Motor neuron (in vitro differentiated cells): Measurements from ENCODE around the gene ZNF726. TPM values are rescaled to one million over a fixed set of nuclear protein-coding genes. Genes with fewer than 3 reads are reported as not detected.
"Not testable (repeated sequence)": the region's sequence is repeated elsewhere in the genome, so short reads cannot be mapped to it uniquely, and the experiment has no call there.

Experiments used
- ATAC-seq, 8 experiments: fragments of 200-7000 bp; cut with Tn5 transposase; replicated peaks in 6 of 8; 2 replicates each; pipeline ENCODE4 v1.8.0; 2021; ENCODE audit warnings: mild to moderate bottlenecking in 8 of 8, moderate library complexity in 8 of 8
- H3K27ac ChIP-seq, 2 donors: fragments of 250-450 bp; sonication (Bioruptor Pico); 2 replicates each; pipeline ENCODE4 v1.9.0; 2021; ENCODE audit warnings: antibody characterized with exemption in 2 of 2, mild to moderate bottlenecking in 2 of 2, moderate library complexity in 1 of 2
- H3K4me1 ChIP-seq, 2 donors: fragments of 250-450 bp; sonication (Bioruptor Pico); replicated peaks in 1 of 2; 2 replicates each; pipeline ENCODE4 v1.6.1; 2021; ENCODE audit warnings: antibody characterized with exemption in 2 of 2, mild to moderate bottlenecking in 2 of 2, moderate library complexity in 1 of 2
- H3K4me3 ChIP-seq, 5 donors: fragments of 250-450 bp; sonication (Bioruptor Pico); 2 replicates each; pipeline ENCODE4 v1.9.0; 2021; ENCODE audit warnings: antibody characterized with exemption in 5 of 5, mild to moderate bottlenecking in 5 of 5, moderate library complexity in 4 of 5
- WGBS, 10 experiments: fragments of 450-650 bp; shearing (Covaris generic); methylation state at CpG; one replicate each; pipeline ENCODE4 v1.0.0; 2022; 5-methylcytosine and 5-hydroxymethylcytosine counted together
- in situ Hi-C, 9 experiments: fragments of 400-800 bp; cut with MboI; loops; one replicate each; pipeline ENCODE4 v1.15.0; 2021; ENCODE audit warnings: low sequenced_read_pairs in 9 of 9, low pct_unique_long_range_greater_than_20kb in 2 of 9; ENCODE audit not compliant: unreplicated experiment in 9 of 9
- total RNA-seq, 8 experiments: library from RNA; unstranded; fragments of 300-600 nt; gene quantifications; 2 replicates each; pipeline versions ENCODE4 v1.2.3 to v1.2.4, GENCODE V29; 2022

Gene ZNF726
- total RNA-seq, 8 experiments from 2014 or later = 0.71 to 9.0 (median 3.1) TPM

GRCh38 chr19:23957660-23958281, 43.1 kb downstream of the ZNF726 start:
- Histone ChIP-seq H3K4me3 (no peak overlapping the region), H3K27ac (no peak overlapping the region), H3K4me1 (no peaks in the 10 kb centered on the region)
- peak in 4 of 8 experiments; percentile 32 to 87 (median 64) for ATAC-seq
- WGBS, 10 experiments = 0 to 81% (median 66%) methylated on average over 1 to 12 of the region's 15 CpGs; no CpG with 5 or more reads in 1 of the 10 experiments
- in situ Hi-C loops = no loop called here

GRCh38 chr19:23963396-23963795, 48.7 kb downstream of the ZNF726 start:
- WGBS, 10 experiments = no CpG with 5 or more reads among the region's 20 CpGs

GRCh38 chr19:23963881-23964280, 49.2 kb downstream of the ZNF726 start:
- H3K4me1 ChIP-seq, in situ Hi-C loops, ATAC-seq, H3K27ac ChIP-seq, H3K4me3 ChIP-seq: not testable (repeated sequence)
- no CpG with 5 or more reads among the region's 25 CpGs for WGBS, 10 experiments

More at GRCh38 chr19:23963396-23963795, 48.7 kb downstream of the ZNF726 start:
- H3K4me3 ChIP-seq, H3K27ac ChIP-seq, ATAC-seq, in situ Hi-C loops, H3K4me1 ChIP-seq: not testable (repeated sequence)

- H3K4me1 ChIP-seq, H3K27ac ChIP-seq, in situ Hi-C loops, ATAC-seq, H3K4me3 ChIP-seq: not testable (repeated sequence)
- WGBS, 10 experiments = no CpG with 5 or more reads among the region's 26 CpGs
These were observed 49.6 kb downstream of the ZNF726 start for GRCh38 chr19:23964334-23964733.

GRCh38 chr19:23969630-23970029, 54.9 kb downstream of the ZNF726 start:
- ATAC-seq = peak in 3 of 8 experiments; percentile 63 to 72 (median 68)
- in situ Hi-C loops = loop anchor here in 3 of 9 experiments (5.0 kb wide), 1 partner anchor 97 kb away; no protein-coding TSS in a partner anchor
- WGBS, 10 experiments = 0 to 100% (median 38%) methylated on average over 1 to 2 of the region's 2 CpGs; no CpG with 5 or more reads in 4 of the 10 experiments

GRCh38 chr19:23971598-23971997, 56.9 kb downstream of the ZNF726 start:
- 5 to 100% (median 50%) methylated on average over 1 to 19 of the region's 32 CpGs; no CpG with 5 or more reads in 3 of the 10 experiments for WGBS, 10 experiments
- no peaks in the 10 kb centered on the region for H3K4me1 ChIP-seq
- in situ Hi-C loops = no loop called here
- no peak overlapping the region for H3K4me3 ChIP-seq
- ATAC-seq = no peak
- H3K27ac ChIP-seq = no peak overlapping the region

More at GRCh38 chr19:23969630-23970029, 54.9 kb downstream of the ZNF726 start:
- no peak overlapping the region for H3K4me3 ChIP-seq
- no peak overlapping the region for H3K27ac ChIP-seq
- H3K4me1 ChIP-seq = no peaks in the 10 kb centered on the region

GRCh38 chr19:23972161-23972560, 57.5 kb downstream of the ZNF726 start:
- Histone ChIP-seq H3K4me3 (no peak overlapping the region), H3K27ac (no peak overlapping the region), H3K4me1 (no peaks in the 10 kb centered on the region)
- in situ Hi-C loops = no loop called here
- ATAC-seq = no peak
- WGBS, 10 experiments = 40 to 100% (median 77%) methylated on average over 1 to 4 of the region's 16 CpGs; no CpG with 5 or more reads in 6 of the 10 experiments

- 42 to 80% (median 60%) methylated on average over 1 to 2 of the region's 2 CpGs; no CpG with 5 or more reads in 7 of the 10 experiments for WGBS, 10 experiments
- ATAC-seq = no peak
- Histone ChIP-seq H3K4me3 (no peak overlapping the region), H3K27ac (no peak overlapping the region), H3K4me1 (no peaks in the 10 kb centered on the region)
- in situ Hi-C loops = no loop called here
These were observed 60.3 kb downstream of the ZNF726 start for GRCh38 chr19:23974941-23975340.

GRCh38 chr19:23976631-23977030, 61.9 kb downstream of the ZNF726 start:
- 44 to 90% (median 52%) methylated on average over 2 to 3 of the region's 3 CpGs; no CpG with 5 or more reads in 6 of the 10 experiments for WGBS, 10 experiments
- H3K4me3 ChIP-seq, H3K27ac ChIP-seq, ATAC-seq, in situ Hi-C loops, H3K4me1 ChIP-seq: not testable (repeated sequence)

- H3K4me3 ChIP-seq, H3K27ac ChIP-seq, ATAC-seq, in situ Hi-C loops, H3K4me1 ChIP-seq: not testable (repeated sequence)
- WGBS, 10 experiments = 70% methylated on average over 2 of the region's 3 CpGs; no CpG with 5 or more reads in 9 of the 10 experiments
These were observed 62.6 kb downstream of the ZNF726 start for GRCh38 chr19:23977256-23977655.

GRCh38 chr19:23978068-23978467, 63.4 kb downstream of the ZNF726 start:
- H3K27ac ChIP-seq = no peak overlapping the region
- H3K4me3 ChIP-seq = no peak overlapping the region
- 14 to 43% (median 43%) methylated on average over 1 of the region's 1 CpG; no CpG with 5 or more reads in 7 of the 10 experiments for WGBS, 10 experiments
- no peaks in the 10 kb centered on the region for H3K4me1 ChIP-seq
- ATAC-seq = no peak
- in situ Hi-C loops = no loop called here

GRCh38 chr19:23980805-23981204, 66.1 kb downstream of the ZNF726 start:
- ATAC-seq = no peak
- H3K4me3 ChIP-seq = no peak overlapping the region
- WGBS, 10 experiments = 0 to 40% (median 0%) methylated on average over 1 to 2 of the region's 2 CpGs; no CpG with 5 or more reads in 6 of the 10 experiments
- no peaks in the 10 kb centered on the region for H3K4me1 ChIP-seq
- in situ Hi-C loops = no loop called here
- H3K27ac ChIP-seq = no peak overlapping the region

- Histone ChIP-seq H3K27ac (no peak overlapping the region), H3K4me1 (no peaks in the 10 kb centered on the region), H3K4me3 (no peak overlapping the region)
- no peak for ATAC-seq
- in situ Hi-C loops = no loop called here
- 0 to 73% (median 40%) methylated on average over 1 to 2 of the region's 2 CpGs; no CpG with 5 or more reads in 3 of the 10 experiments for WGBS, 10 experiments
These were observed 67.2 kb downstream of the ZNF726 start for GRCh38 chr19:23981863-23982262.

GRCh38 chr19:23983406-23983805, 68.7 kb downstream of the ZNF726 start:
- Histone ChIP-seq H3K4me3 (no peak overlapping the region), H3K4me1 (no peaks in the 10 kb centered on the region), H3K27ac (no peak overlapping the region)
- no peak for ATAC-seq
- in situ Hi-C loops = no loop called here
- 11 to 20% (median 14%) methylated on average over 1 of the region's 1 CpG; no CpG with 5 or more reads in 7 of the 10 experiments for WGBS, 10 experiments
